SHP77 (cell line): ENCODE measurements around the gene ELOA.
A peak's percentile ranks its signal among the peaks of the same experiment; 100 is the strongest.
"Not testable (repeated sequence)": the region's sequence is repeated elsewhere in the genome, so short reads cannot be mapped to it uniquely, and the experiment has no call there.

Source experiments
- DNase-seq, 2 experiments: peaks; one replicate each; lab custom pipeline; 2025; lab: John Stamatoyannopoulos, UW

Gene ELOA

GRCh38 chr1:23783141-23783540 lies 39.9 kb downstream of the ELOA start:
- DNase-seq: not testable (repeated sequence)

- no peak for DNase-seq
These were observed 41.6 kb downstream of the ELOA start for GRCh38 chr1:23784846-23785245.

GRCh38 chr1:23787701-23788100 lies 44.4 kb downstream of the ELOA start:
- DNase-seq: no peak

GRCh38 chr1:23788695-23789094 lies 45.4 kb downstream of the ELOA start:
- no peak for DNase-seq

DNA sequence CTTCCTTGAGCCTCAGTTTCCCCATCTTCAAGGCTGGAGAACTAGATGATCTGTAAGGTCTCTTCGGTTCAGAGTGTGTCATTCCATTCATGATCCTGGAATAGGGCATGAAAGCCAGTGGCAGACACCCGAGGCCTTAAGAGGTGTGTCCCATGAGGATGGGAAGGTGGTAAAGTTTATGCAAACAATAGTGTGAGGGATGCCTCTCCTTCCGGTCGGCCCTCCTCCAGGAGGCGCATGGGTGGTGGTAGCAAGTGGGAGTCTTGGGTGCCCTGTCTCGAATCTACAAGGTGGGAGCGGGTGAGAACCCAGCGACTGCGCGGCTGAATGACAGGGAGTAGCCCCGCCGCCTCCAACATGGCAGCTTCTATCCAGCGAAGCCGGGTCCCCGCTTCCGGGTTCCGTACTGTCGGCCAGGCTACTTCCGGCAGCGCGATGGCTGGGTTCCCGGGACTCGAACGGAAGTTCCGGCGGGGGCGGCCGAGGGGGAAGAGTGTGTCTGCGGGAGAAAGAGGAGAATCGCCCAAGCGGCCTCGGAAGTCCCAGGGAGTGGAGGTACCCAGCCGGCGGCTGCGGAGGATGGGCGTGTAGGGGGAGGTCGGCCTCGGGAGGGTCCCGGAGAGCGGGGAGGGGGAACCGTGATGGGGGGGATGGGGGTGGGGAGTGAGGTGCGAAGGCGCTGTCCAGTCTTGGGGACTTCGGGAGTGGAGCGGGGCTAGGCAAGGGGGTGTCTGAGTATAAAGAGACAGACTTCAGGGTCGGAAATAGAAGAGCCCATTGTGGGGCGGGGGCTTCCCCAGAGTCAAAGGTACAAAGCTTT lies 47.6 kb downstream of the ELOA start, which contains the start of gene LYPLA2:
Gene LYPLA2 (plus strand): TSS at position 450 of the 820 bp plus-strand sequence. CDS start 1,538 bp downstream, outside the sequence.
- DNase-seq: peak; percentile 89 to 91

- DNase-seq: no peak
These were observed 48.3 kb downstream of the ELOA start for GRCh38 chr1:23791516-23792047.

- no peak for DNase-seq
These were observed 49.1 kb downstream of the ELOA start for GRCh38 chr1:23792151-23792945.

- DNase-seq: no peak
These were observed 49.9 kb downstream of the ELOA start for GRCh38 chr1:23793018-23793781.

GRCh38 chr1:23793861-23794731 lies 50.8 kb downstream of the ELOA start:
- DNase-seq: no peak

- DNase-seq: not testable (repeated sequence)
These were observed 51.5 kb downstream of the ELOA start for GRCh38 chr1:23794732-23795182.

GRCh38 chr1:23795676-23796465 lies 52.6 kb downstream of the ELOA start:
- no peak for DNase-seq

DNA sequence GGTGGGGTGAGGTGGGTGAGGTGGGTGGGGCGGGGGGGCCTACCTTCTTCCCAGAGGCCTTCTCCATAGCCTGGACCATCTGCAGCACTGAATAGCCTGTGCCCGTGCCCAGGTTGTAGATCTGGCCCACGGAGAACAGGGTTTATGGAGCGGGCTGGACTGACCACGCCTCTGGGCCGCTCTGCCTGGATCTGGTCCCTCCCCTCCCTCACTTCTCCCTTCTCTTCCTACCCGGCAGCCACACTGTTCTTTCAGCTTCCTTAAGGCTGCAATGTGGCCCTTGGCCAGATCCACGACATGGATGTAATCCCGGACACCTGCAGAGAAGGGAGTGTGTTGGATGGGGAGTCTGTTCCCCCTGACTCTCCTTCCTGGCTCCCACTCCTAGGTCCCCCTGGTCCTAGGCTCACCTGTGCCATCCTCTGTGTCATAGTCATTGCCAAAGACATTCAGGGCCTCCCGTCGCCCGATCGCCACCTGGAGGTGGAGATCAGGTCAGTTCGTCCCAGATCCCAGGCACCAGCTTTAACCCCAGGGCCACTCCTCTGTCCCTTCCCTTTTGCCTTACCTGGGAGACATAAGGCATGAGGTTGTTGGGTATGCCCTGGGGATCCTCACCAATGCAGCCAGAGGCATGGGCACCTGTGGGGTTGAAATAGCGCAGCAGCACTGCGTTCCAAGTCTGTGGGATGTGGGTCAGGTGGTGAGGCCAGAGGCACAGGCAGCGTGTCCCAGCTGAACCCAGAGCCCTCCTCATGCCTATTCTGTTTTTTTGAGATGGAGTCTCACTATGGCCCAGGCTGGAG lies 53.4 kb downstream of the ELOA start:
- no peak for DNase-seq

GRCh38 chr1:23797478-23798448 lies 54.5 kb downstream of the ELOA start:
- no peak for DNase-seq

- no peak for DNase-seq
These were observed 55.4 kb downstream of the ELOA start for GRCh38 chr1:23798662-23799142.

DNA sequence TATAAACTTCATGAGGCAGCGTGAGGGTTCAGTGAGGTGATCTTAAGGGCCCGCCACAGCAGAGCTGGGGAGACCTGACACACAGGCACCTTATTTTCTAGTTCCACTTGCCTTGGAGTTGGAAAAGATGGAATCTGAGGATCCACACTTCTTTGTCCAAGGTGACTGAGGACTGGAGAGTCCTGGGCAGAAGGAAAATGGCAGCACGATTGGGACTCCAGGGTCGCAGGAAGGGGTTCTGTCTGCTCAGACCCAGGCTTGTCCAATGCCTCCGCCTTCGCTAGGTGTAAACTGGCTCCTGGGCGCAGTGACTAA lies 55.9 kb downstream of the ELOA start:
- no peak for DNase-seq

DNA sequence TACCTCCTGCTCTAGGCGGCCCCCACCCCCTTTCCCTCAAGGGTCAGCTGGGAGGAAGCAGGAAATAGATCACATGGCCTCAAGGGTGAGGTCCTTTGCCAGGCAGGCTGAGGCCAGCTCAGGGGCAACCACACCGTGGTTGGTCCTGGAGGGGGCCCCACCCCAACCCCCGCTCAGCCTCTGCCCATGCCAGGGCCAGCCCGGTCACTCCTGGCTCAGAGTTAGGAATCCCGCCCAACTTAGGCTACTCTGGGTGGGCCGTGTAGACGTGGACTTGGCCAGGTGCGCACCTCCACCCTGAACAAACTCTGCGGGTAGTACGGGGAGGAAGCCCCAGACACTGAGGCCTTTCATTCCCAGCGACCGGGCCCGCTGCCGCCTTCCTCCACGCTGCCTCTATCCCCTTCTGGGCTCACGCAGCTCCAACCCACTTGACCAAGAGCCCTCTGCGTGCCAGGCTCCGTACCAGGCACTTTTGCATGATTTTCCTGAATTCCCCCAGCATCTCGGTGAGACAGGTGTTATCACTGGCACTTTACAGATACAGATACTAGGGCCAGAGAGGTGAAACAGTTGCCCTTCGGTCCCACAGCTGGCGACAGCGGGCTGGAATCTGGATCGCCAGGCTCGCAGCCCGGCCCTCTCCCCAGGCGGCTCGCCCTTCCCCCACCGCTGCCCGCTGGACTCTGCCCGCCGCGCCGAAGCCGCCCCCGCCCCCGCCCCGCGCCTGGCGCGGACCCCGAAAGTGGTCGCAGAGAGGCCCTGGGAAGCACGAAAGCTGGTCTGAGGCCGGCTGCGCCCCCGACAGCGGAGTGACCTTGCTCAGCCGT lies 56.5 kb downstream of the ELOA start:
- peak in 1 of 2 experiments; percentile 64 for DNase-seq
